Measurements from ENCODE around the gene BLOC1S1. TPM values are rescaled to one million over a fixed set of nuclear protein-coding genes. Genes with fewer than 3 reads are reported as not detected.

The BLOC1S1 gene
- total RNA-seq, 1 donor from 2014 or later: 51.0 TPM

- Histone ChIP-seq H3K27me3 (ENCODE audit: insufficient read depth, low read length) (no peaks in the 10 kb centered on the region), H3K36me3 (ENCODE audit: insufficient read depth, low read length) (no peaks in the 10 kb centered on the region), H3K9ac (ENCODE audit: low read length) (no peak overlapping the region), H2AFZ (ENCODE audit: low read depth, low read length) (no peak overlapping the region), H4K20me1 (ENCODE audit: insufficient read depth, low read length) (no peaks in the 10 kb centered on the region), H3K79me2 (ENCODE audit: insufficient read depth, low read length) (no peaks in the 10 kb centered on the region), H3K27ac (ENCODE audit: low read depth, low read length) (no peak overlapping the region), H3K4me3 (ENCODE audit: insufficient read depth, low read depth, low read length) (no peak overlapping the region), H3K4me1 (ENCODE audit: insufficient read depth, low read length) (no peaks in the 10 kb centered on the region), H3K4me2 (ENCODE audit: low read length) (no peak overlapping the region), H3K9me3 (ENCODE audit: insufficient read depth, low read depth, low read length) (no peaks in the 10 kb centered on the region)
- Mint-ChIP-seq H3K27me3 (ENCODE audit: low read depth, unreplicated experiment) (peaks cover 6% of the 10 kb centered on the region), H3K4me3 (ENCODE audit: unreplicated experiment) (no peak overlapping the region), H3K36me3 (ENCODE audit: low read depth, unreplicated experiment) (peaks cover 7% of the 10 kb centered on the region), H3K4me1 (ENCODE audit: low read depth, unreplicated experiment) (no peaks in the 10 kb centered on the region), H3K9me3 (ENCODE audit: unreplicated experiment) (no peaks in the 10 kb centered on the region), H3K27ac (ENCODE audit: unreplicated experiment) (no peak overlapping the region)
- DNase-seq (ENCODE audit: low read depth) (no peak), FAIRE-seq (no peak)
- no peak for TF ChIP-seq CTCF (IDR thresholded peaks at IDR 0.05; ENCODE audit: insufficient read depth, low read depth, low read length)
- TF ChIP-seq EZH2 (IDR thresholded peaks at IDR 0.05; ENCODE audit: insufficient read depth, low read length): no peak
Measured at GRCh38 chr12:55695349-55695748, 20.5 kb upstream of the BLOC1S1 start.

- Histone ChIP-seq H3K27ac (ENCODE audit: low read depth, low read length) (no peak overlapping the region), H3K9ac (ENCODE audit: low read length) (no peak overlapping the region), H3K4me1 (ENCODE audit: insufficient read depth, low read length) (peaks cover 4% of the 10 kb centered on the region), H3K36me3 (ENCODE audit: insufficient read depth, low read length) (no peaks in the 10 kb centered on the region), H3K4me3 (ENCODE audit: insufficient read depth, low read depth, low read length) (no peak overlapping the region), H3K9me3 (ENCODE audit: insufficient read depth, low read depth, low read length) (no peaks in the 10 kb centered on the region), H3K4me2 (ENCODE audit: low read length) (no peak overlapping the region), H3K27me3 (ENCODE audit: insufficient read depth, low read length) (no peaks in the 10 kb centered on the region), H4K20me1 (ENCODE audit: insufficient read depth, low read length) (peaks cover 1% of the 10 kb centered on the region), H2AFZ (ENCODE audit: low read depth, low read length) (no peak overlapping the region), H3K79me2 (ENCODE audit: insufficient read depth, low read length) (peaks cover 4% of the 10 kb centered on the region)
- no peak for TF ChIP-seq EZH2 (IDR thresholded peaks at IDR 0.05; ENCODE audit: insufficient read depth, low read length)
- no peak for TF ChIP-seq CTCF (IDR thresholded peaks at IDR 0.05; ENCODE audit: insufficient read depth, low read depth, low read length)
- peaks cover under 1% of the 10 kb centered on the region for H3K4me1 Mint-ChIP-seq (ENCODE audit: low read depth, unreplicated experiment)
- no peak overlapping the region for H3K27ac Mint-ChIP-seq (ENCODE audit: unreplicated experiment)
- H3K4me3 Mint-ChIP-seq (ENCODE audit: unreplicated experiment): no peak overlapping the region
- H3K9me3 Mint-ChIP-seq (ENCODE audit: unreplicated experiment): no peaks in the 10 kb centered on the region
- FAIRE-seq (no peak), DNase-seq (ENCODE audit: low read depth) (no peak)
- H3K27me3 Mint-ChIP-seq (ENCODE audit: low read depth, unreplicated experiment): peaks cover 6% of the 10 kb centered on the region
- H3K36me3 Mint-ChIP-seq (ENCODE audit: low read depth, unreplicated experiment): peaks cover 8% of the 10 kb centered on the region
Measured at GRCh38 chr12:55696141-55696540, 19.7 kb upstream of the BLOC1S1 start.

GRCh38 chr12:55696796-55697462 is 18.9 kb upstream of the BLOC1S1 start:
- Mint-ChIP-seq H3K4me1 (ENCODE audit: low read depth, unreplicated experiment) (peaks cover 2% of the 10 kb centered on the region), H3K9me3 (ENCODE audit: unreplicated experiment) (no peaks in the 10 kb centered on the region), H3K27me3 (ENCODE audit: low read depth, unreplicated experiment) (peaks cover 6% of the 10 kb centered on the region), H3K4me3 (ENCODE audit: unreplicated experiment) (no peak overlapping the region), H3K27ac (ENCODE audit: unreplicated experiment) (no peak overlapping the region), H3K36me3 (ENCODE audit: low read depth, unreplicated experiment) (peaks cover 9% of the 10 kb centered on the region)
- H3K4me2 ChIP-seq (ENCODE audit: low read length): no peak overlapping the region
- H3K79me2 ChIP-seq (ENCODE audit: insufficient read depth, low read length): peaks cover 4% of the 10 kb centered on the region
- H2AFZ ChIP-seq (ENCODE audit: low read depth, low read length): no peak overlapping the region
- peaks cover 4% of the 10 kb centered on the region for H4K20me1 ChIP-seq (ENCODE audit: insufficient read depth, low read length)
- no peak overlapping the region for H3K4me3 ChIP-seq (ENCODE audit: insufficient read depth, low read depth, low read length)
- no peaks in the 10 kb centered on the region for H3K36me3 ChIP-seq (ENCODE audit: insufficient read depth, low read length)
- H3K4me1 ChIP-seq (ENCODE audit: insufficient read depth, low read length): peaks cover 4% of the 10 kb centered on the region
- DNase-seq (ENCODE audit: low read depth) (no peak), FAIRE-seq (no peak)
- H3K9me3 ChIP-seq (ENCODE audit: insufficient read depth, low read depth, low read length): no peaks in the 10 kb centered on the region
- H3K9ac ChIP-seq (ENCODE audit: low read length): no peak overlapping the region
- TF ChIP-seq CTCF (IDR thresholded peaks at IDR 0.05; ENCODE audit: insufficient read depth, low read depth, low read length): no peak
- TF ChIP-seq EZH2 (IDR thresholded peaks at IDR 0.05; ENCODE audit: insufficient read depth, low read length): no peak
- H3K27ac ChIP-seq (ENCODE audit: low read depth, low read length): no peak overlapping the region
- H3K27me3 ChIP-seq (ENCODE audit: insufficient read depth, low read length): no peaks in the 10 kb centered on the region
